ENCODE data around the gene ZFYVE21.

Gene ZFYVE21

GRCh38 chr14:103692159-103692558 is 23.5 kb upstream of the ZFYVE21 start:
- no peak for DNase-seq (ENCODE audit: low spot score)

- DNase-seq (ENCODE audit: low spot score): no peak
Observed at GRCh38 chr14:103692871-103693270, 22.7 kb upstream of the ZFYVE21 start.

GRCh38 chr14:103693515-103693914 is 22.1 kb upstream of the ZFYVE21 start:
- no peak for DNase-seq (ENCODE audit: low spot score)

GRCh38 chr14:103694572-103695026 is 21.0 kb upstream of the ZFYVE21 start:
- no peak for DNase-seq (ENCODE audit: low spot score)

- DNase-seq (ENCODE audit: low spot score): no peak
Observed at GRCh38 chr14:103695296-103696069, 20.1 kb upstream of the ZFYVE21 start.

GRCh38 chr14:103696070-103696402 is 19.6 kb upstream of the ZFYVE21 start:
- DNase-seq (ENCODE audit: low spot score): peak; percentile 44

- DNase-seq (ENCODE audit: low spot score): no peak
Observed at GRCh38 chr14:103696466-103697071, 19.0 kb upstream of the ZFYVE21 start.

- DNase-seq (ENCODE audit: low spot score): no peak
Observed at GRCh38 chr14:103697206-103697602, 18.4 kb upstream of the ZFYVE21 start.

- DNase-seq (ENCODE audit: low spot score): no peak
Observed at GRCh38 chr14:103697603-103698379, 17.8 kb upstream of the ZFYVE21 start.

- peak; percentile 71 for DNase-seq (ENCODE audit: low spot score)
Observed at GRCh38 chr14:103698380-103699260, 17.0 kb upstream of the ZFYVE21 start.

- DNase-seq (ENCODE audit: low spot score): no peak
Observed at GRCh38 chr14:103699261-103699661, 16.3 kb upstream of the ZFYVE21 start.

GRCh38 chr14:103699901-103700752 is 15.5 kb upstream of the ZFYVE21 start:
- DNase-seq (ENCODE audit: low spot score): no peak

- no peak for DNase-seq (ENCODE audit: low spot score)
Observed at GRCh38 chr14:103700753-103701490, 14.7 kb upstream of the ZFYVE21 start.

- DNase-seq (ENCODE audit: low spot score): no peak
Observed at GRCh38 chr14:103702095-103702494, 13.5 kb upstream of the ZFYVE21 start.

GRCh38 chr14:103702497-103703432 is 12.8 kb upstream of the ZFYVE21 start:
- DNase-seq (ENCODE audit: low spot score): no peak

GRCh38 chr14:103703433-103704385 is 11.9 kb upstream of the ZFYVE21 start:
- DNase-seq (ENCODE audit: low spot score): no peak

GRCh38 chr14:103704708-103705107 is 10.9 kb upstream of the ZFYVE21 start:
- DNase-seq (ENCODE audit: low spot score): no peak

GRCh38 chr14:103705118-103705503 is 10.5 kb upstream of the ZFYVE21 start:
- DNase-seq (ENCODE audit: low spot score): no peak
